ENCODE measurements around the gene NAALADL2. TPM values are rescaled to one million over a fixed set of nuclear protein-coding genes. Genes with fewer than 3 reads are reported as not detected.

Gene NAALADL2
- polyA plus RNA-seq, 3 donors = 17.2 to 18.3 (median 17.5) TPM

DNA sequence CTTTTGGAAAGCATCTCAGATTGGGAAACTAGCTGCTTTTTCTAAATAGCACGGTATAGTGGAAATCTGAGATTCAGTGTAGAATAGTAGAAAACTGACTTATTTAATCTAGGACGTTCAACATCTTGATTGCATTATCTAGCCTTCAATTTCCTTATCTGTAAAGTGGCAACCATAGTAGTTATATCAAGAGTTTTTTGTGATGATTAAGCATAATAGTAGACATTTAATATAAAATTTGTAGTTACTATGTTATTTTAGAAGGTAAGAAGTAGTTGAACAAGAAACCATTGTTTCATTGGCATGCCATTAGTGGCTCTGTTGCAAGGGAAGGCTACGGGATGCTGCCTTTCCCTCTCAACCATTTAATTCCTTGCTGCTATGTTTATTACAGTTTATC lies 367.3 kb downstream of the NAALADL2 start:
- no peak for DNase-seq (ENCODE audit: extremely low read depth in 1 of 11, low read depth in 9 of 11, low spot score in 4 of 11)

DNA sequence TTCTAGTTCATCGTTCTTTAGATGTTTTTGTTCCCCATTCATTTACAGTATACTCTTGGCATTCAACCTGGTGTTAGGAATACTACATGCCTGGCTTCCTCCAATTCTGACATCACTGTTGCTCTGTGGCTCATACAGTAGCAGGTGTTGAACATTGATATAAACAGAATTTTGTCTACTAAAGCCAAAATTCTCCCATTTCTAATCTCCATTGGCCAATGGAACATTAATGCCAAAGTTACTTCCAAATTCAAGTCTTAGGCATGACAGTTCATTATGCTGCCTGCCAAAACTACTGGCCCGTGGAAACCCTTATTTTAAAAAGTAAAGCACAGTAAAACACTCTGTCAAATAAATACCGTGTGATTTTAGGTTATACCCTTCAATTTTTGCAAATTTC lies 368.0 kb downstream of the NAALADL2 start:
- DNase-seq (ENCODE audit: extremely low read depth in 1 of 11, low read depth in 9 of 11, low spot score in 4 of 11) = no peak

DNA sequence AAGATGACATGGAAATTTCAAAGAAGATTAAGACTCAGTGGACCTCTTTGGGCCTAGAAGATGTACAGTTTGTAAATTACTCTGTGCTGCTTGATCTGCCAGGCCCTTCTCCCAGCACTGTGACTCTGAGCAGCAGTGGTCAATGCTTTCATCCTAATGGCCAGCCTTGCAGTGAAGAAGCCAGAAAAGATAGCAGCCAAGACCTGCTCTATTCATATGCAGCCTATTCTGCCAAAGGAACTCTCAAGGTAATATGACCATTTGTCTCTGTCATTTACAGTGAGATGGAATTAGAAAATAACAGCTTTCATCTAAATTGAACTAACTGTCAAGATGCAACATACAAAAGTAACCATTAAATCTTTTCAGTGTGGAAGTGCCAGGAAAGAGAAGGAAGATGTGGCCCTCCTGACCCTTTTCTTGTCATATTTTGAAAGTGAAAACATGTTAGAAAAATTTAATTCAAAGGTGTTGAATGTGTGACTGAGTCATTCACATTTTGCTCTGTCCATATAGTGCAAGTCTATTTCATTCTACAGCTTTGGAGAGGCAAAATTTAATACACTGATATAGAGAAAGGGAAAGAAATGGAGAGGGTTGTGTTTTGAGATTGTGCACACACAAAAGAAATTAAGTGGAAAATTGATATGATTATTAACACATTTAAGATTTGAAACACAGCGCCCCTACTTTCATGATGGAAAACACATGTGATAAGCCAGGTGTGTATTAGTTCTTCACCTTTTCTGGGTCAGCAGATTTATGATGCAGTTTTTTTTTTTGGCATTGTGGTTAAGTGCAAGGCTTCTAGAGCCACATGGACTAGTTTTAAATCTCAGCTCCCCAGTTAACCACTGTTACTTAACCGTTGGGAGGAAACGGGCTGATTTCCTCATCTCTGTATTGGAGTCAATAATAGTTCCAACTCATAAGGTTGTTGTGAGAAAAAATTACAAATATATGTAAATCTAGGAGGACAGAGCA lies 375.1 kb downstream of the NAALADL2 start:
- no peak for DNase-seq (ENCODE audit: extremely low read depth in 1 of 11, low read depth in 9 of 11, low spot score in 4 of 11)

DNA sequence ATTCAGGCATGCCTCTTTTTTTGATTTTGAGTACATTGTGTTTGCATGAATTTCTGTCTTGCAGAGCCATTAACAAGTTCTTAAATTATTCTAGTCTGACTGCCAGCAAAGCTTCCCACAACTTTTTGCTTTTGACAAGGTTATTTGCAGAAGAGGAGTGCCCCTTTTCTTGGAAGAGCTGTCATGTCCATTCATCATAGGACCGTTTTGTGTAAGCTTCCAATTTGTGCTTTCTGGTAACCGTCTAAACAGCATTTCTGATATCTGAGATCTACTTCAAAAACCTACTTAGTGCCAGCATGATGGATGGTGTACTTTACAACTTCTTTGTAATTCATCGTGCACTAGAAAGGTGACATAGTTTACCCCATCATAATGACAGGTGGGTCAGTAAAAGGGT lies 379.7 kb downstream of the NAALADL2 start:
- no peak for DNase-seq (ENCODE audit: extremely low read depth in 1 of 11, low read depth in 9 of 11, low spot score in 4 of 11)

DNA sequence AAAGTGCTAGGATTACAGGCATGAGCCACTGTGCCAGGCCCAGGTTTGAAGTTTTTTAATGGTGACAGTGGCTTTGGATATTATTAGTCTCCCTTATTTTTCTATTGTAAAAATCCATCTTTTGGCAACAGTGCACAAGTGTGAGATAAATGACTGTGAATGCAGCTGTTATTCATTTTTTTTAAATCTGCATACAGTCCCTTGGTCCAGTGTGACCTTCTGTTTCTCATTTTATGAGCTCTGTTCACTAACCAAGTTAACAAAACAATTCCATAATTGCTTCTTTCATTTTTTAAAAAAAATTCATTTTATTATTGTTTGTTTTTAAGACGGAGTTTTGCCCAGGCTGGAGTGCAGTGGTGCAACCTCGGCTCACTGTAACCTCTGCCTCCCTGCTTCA lies 381.8 kb downstream of the NAALADL2 start:
- DNase-seq (ENCODE audit: extremely low read depth in 1 of 11, low read depth in 9 of 11, low spot score in 4 of 11) = no peak

DNA sequence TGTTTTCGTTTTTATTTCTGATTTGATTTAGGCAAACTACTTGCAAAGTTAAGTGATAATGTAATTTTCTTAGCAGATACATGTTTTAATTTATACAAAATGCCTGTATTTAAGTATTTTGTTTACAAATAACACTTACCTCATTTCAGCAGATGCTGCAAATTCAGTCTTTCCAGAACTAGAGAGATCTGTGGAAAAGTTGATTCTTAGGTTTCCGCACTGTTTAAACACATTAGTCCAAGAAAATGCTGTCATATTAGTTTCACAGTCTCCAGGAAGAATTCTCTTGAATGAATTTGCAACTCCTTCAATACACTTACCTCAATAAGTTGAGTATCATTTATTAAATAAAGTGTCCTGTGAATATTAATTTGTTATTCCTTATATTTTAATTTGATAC lies 383.1 kb downstream of the NAALADL2 start:
- no peak for DNase-seq (ENCODE audit: extremely low read depth in 1 of 11, low read depth in 9 of 11, low spot score in 4 of 11)

DNA sequence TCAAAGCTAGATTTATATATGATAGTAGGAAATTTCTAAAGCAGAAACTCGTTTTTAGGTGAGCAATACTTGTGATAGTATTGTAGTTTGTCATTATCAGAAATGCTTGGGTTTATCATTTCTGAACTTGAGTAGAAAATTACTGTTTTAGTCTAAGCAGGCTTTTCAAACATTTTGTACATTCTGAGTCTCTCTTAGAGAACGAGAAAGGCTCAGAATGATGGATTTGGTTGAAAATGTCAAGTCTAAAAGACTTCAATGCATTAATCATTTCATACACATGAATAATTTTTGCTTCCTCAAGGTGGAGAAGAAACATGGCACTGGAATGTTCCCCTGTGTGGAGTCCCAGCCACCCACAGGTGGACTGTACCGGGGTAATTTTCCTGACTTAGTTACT lies 387.1 kb downstream of the NAALADL2 start:
- DNase-seq (ENCODE audit: extremely low read depth in 1 of 11, low read depth in 9 of 11, low spot score in 4 of 11) = no peak

DNA sequence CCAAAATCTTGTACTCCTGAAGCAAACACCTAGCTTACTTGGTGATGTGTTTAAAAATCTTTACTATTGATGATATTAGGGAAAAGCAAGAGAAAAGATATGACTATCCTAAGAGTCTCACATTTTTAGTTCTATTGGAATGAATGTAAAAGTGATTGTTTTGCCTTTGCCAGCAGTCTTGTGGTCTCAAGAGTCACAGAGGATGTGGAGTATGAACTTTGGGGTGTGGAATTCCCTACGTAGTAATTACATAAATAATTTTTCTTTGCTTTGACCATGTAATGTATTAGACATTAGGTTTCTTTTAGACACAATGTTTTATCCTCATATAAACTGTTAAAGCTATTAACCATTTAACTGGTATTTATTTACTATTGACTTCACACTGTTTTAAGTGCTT lies 387.6 kb downstream of the NAALADL2 start:
- DNase-seq (ENCODE audit: extremely low read depth in 1 of 11, low read depth in 9 of 11, low spot score in 4 of 11) = no peak

DNA sequence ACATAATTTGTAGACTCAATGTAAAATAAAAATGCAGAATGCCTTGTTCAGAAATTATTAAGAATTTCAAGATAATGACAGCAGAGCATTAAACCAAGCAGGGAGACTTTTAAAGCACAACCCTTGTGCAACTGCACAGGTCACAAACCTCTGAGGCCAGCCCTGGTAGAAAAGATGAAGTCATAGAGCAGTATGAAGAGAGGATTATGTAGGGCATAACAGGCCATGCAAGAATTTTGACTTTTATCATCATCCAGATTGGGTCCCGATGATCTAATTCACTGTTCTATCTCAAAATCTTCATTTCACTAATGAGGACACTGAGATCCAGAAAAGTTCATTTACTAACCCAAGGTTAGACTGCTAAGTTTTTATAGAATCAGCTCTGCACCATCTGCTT lies 388.5 kb downstream of the NAALADL2 start:
- no peak for DNase-seq (ENCODE audit: extremely low read depth in 1 of 11, low read depth in 9 of 11, low spot score in 4 of 11)

DNA sequence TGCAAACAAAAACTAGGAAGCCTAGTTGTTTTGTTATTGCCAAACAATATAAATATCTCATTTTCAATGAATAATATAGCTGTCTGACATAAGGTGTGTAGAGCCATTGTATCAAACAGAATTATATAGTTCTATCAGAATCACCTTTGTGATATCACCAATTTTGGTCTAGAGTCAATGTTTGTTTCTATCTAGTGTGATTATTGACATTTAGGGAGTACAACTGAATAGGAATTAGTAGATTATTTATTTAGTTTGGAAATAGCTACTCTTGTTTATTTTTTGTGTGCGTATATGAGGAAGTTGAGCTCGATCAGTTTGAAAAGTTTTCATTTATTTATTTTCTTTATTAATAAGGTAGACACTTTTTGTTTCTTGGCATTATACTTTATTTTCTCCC lies 389.7 kb downstream of the NAALADL2 start:
- no peak for DNase-seq (ENCODE audit: extremely low read depth in 1 of 11, low read depth in 9 of 11, low spot score in 4 of 11)

DNA sequence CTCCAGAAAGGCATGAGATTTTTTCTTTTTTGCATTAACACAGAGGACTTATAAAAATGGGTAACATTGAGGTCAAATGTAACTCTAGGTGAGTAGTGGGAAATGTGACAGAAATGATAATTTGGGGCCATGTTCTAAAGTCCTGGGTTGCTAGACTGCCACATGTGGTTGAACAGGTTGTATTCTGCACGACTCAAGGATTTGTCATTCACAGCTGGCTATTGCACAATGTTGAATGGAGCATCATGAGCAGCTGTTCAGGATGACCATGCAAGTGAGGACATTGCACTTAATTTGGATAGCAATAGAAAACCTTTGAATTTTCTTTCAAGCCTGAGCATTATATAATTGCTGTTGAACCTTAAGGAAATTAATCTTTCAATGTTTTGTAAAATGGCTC lies 396.6 kb downstream of the NAALADL2 start:
- DNase-seq (ENCODE audit: extremely low read depth in 1 of 11, low read depth in 9 of 11, low spot score in 4 of 11) = no peak

DNA sequence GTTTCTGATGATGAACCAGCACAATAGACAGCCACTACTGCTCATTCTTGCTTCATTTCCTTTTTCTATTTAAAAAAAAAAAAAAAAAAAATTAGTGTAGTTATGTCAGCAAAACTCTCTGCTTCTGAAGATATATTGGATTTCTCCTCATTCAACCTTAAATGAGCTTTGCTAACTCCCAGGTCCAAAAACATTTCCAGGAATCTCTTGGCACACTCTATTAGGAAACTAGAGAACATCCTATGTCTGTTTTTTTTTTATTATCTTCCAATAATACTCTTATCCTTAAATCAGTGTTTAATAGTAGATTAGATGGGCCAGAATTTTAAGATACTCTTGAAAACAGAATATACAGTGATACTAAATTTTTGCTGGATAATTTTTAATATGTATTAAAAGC lies 398.0 kb downstream of the NAALADL2 start:
- no peak for DNase-seq (ENCODE audit: extremely low read depth in 1 of 11, low read depth in 9 of 11, low spot score in 4 of 11)

DNA sequence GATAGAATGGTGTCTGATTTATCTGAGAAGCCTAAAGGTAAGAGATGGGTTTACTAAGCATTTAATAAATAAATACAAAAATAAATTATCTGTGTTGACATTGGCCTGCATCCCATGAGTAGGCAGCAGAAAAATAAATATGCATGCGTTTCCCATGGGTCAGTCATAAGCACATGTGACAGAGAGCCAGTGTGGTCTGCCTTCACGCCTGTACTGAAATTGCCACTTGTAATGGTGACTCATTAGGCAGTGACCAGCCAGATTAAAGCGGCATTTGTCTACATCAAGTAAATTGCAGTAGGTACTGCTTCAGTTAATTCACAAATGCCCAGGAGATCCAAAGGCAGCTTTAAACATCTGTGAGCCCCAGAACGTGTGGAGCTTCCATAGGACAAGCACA lies 399.6 kb downstream of the NAALADL2 start:
- no peak for DNase-seq (ENCODE audit: extremely low read depth in 1 of 11, low read depth in 9 of 11, low spot score in 4 of 11)

DNA sequence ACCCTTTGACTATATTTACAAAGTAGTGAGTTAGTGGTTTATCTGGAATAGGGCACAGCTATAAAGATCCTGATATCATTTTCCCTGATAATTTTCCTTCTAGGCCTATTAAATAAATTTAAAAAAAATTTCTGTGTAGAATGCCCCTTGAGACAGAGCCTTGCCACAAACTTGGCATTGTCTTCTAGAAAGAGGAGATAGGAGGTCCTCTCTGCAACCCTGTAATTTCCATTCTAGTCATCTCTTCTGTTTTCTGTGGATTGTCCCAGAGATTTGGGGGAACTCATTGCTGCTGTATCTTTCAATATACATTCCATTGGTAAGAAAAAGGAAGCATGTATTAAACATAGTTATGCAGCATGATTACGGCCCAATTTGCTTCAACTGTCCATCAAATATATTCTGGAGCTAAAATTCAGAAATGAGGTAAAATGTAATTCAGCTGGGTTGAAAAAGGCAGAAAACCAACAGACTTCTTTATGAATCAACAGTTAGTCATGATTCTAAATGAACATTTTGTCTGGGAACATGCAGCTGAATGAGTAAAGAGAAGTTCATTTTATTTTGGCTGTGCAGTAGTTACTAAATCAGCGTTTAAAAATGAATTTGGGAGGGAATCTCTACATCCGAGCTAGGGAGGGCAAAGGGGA lies 401.1 kb downstream of the NAALADL2 start:
- no peak for DNase-seq (ENCODE audit: extremely low read depth in 1 of 11, low read depth in 9 of 11, low spot score in 4 of 11)

DNA sequence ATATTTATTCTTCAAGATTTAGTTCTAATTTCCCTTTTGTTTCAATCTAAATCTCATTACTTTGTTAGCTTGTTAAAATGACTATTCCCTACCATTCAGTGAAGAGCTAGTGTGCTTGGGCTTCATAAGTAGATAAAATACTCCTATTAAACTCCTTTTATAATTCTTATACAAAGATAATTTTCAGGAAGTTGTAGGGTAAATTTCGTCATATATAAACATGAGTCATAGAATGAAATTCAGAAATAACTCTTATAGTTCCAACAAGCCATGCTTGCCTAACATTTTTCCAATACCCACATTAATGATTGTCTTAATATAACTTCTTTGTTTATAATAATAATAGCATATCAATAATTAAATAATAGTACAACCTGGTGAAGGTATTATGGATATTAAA lies 407.3 kb downstream of the NAALADL2 start:
- DNase-seq (ENCODE audit: extremely low read depth in 1 of 11, low read depth in 9 of 11, low spot score in 4 of 11) = no peak

DNA sequence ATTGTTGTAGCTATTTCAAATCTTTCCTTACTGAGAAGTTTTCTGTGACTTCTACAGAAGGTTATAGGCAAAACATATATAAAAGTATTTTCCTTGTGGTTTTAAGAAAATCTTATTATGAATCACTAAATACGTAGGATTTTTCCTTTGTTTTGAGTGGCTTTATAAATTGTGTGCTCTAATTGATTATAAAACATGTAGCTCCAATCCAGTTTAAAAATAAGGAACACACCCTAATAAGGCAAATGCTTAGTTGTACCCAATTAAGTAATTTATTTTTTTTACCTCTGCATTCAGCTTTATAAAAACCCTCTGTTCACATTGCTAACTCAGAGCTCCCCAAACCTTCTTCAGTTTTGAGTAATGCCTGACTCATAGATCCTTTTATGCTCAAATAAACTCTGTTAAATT lies 408.0 kb downstream of the NAALADL2 start:
- no peak for DNase-seq (ENCODE audit: extremely low read depth in 1 of 11, low read depth in 9 of 11, low spot score in 4 of 11)

DNA sequence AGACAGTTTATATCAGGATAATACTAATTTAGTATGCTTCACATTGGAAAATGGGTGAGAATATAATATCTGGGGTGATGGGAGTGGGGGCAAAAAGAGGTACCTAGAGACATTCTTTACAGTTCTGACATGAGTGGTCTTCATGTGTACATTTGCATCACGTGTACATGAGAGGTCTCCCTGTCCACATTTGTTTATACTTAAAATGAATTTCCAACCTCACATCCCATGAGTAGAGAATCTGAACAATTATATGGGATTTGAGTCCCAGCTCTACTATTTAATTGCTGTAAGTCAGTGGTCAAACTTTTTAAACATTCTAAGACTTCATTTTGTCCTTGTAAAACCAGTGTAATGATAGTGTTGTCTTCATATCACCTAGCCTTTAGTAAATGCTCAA lies 408.4 kb downstream of the NAALADL2 start:
- no peak for DNase-seq (ENCODE audit: extremely low read depth in 1 of 11, low read depth in 9 of 11, low spot score in 4 of 11)

DNA sequence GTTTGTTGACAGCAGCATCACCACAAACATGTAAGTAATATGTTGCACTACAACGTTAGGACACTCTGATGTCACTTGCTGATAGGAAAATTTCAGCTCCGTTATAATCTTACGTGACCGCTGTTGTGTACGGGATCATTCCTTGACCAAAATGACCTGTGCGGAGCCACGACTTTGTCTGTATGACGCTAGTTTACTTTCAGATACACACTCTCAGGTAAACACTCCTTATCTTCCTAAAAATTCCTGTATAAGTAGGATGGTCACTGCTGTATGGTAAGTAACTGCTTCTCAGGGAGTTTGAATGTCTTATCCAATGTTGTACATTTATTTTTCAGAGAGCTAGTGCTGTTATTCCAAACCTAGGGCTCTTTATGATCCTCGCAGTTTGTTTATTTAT lies 410.3 kb downstream of the NAALADL2 start:
- no peak for DNase-seq (ENCODE audit: extremely low read depth in 1 of 11, low read depth in 9 of 11, low spot score in 4 of 11)

DNA sequence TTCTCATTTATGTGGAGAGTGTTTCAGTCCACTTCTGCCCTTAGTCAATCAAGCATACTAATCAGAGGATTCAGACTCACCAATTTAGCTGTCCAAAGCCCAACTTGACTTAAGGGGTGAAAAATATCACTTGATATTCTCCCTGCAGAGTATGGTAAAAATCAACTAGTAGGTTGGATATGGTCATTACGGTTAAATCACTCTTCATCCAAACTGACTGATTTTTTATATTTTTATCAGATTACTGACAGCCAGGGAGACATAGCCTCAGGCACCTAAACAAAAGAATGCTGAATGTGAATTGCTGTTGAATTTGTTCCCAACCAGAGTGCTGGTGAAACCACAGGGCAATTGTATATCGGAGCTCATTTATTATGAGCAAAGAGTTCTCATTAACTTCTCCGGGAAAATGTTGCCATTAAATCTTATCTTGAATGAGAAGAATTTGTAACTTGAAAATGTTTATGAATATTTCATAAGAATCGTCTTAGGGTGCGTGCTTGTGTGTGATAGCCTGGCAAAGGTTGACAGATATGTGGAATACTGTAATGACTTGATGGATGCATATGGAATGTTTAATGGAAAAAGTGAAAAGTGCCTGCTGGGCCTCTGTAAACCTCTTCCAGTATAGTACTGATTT lies 411.2 kb downstream of the NAALADL2 start:
- no peak for DNase-seq (ENCODE audit: extremely low read depth in 1 of 11, low read depth in 9 of 11, low spot score in 4 of 11)

DNA sequence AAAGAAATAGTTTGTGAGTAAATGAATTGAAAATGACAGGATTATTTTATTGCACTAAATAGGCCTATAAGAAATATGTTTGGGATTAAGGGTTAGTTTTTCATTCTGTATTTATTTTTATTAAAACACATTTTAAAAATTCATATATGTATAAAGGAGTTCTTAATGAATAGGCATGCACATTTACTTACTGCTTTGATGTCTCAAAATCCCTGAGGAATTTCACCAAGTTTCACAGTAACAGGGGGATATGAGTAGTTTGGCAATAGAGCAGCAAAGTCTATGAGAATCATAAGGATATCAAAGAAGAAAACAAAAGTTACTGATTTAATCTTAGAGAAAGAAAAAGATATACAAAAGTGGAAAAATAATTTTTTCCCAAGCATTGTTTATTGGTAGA lies 411.7 kb downstream of the NAALADL2 start:
- no peak for DNase-seq (ENCODE audit: extremely low read depth in 1 of 11, low read depth in 9 of 11, low spot score in 4 of 11)
